ENCODE results near the gene CYTIP. TPM values are rescaled to one million over a fixed set of nuclear protein-coding genes. Genes with fewer than 3 reads are reported as not detected.

CYTIP gene
- total and polyA plus RNA-seq, 4 donors = 1.6 to 5.5 (median 2.1) TPM

DNA sequence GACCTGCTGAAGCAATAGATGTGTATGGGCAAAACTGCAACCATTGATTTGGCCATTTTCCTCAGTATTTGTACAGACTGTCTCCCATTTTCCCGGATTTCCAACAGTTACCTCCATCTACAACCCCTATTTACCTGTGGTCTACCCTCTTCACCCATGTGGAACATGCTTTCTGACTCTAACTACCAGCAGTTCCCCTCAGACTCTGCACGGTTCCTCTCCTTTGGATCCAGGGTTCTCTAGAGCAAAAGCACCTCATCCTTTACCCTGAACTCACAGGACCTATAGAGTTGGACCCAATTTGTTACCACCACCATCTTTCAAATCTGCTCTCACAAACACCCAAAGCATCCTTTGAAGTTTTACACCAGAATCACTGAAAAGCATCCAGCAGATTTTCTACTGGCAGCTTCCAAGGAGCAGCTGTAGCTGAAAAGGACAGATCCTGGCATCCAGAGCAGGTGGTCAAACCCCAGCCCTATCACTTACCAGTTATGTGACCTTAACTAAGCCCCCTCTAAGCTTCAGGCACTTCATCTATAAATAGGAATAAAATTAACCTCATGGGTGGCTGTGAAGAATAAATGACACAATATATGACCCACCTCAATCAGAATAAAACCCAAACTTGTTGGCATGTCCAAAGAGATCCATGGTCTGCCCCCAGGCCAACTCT, 15.3 kb downstream of the CYTIP start:
- no peaks in the 10 kb centered on the region for H3K4me1 ChIP-seq (ENCODE audit: control insufficient read depth in 4 of 4, insufficient read depth in 4 of 4, low read length in 3 of 4)
- 73% methylated on average over 2 of the region's 2 CpGs for WGBS
- TF ChIP-seq, protein P1, sequence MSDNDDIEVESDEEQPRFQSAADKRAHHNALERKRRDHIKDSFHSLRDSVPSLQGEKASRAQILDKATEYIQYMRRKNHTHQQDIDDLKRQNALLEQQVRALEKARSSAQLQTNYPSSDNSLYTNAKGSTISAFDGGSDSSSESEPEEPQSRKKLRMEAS (IDR thresholded peaks at IDR 0.05) = no peak
- TF ChIP-seq YY1 (IDR thresholded peaks at IDR 0.05) (no peak), HNF4G (IDR thresholded peaks at IDR 0.05) (no peak), FOXA2 (IDR thresholded peaks at IDR 0.05) (no peak), NR2F2 (IDR thresholded peaks at IDR 0.05) (no peak)
- no peak overlapping the region for H3K27ac ChIP-seq (ENCODE audit: low read depth in 1 of 2, low read length in 2 of 2)
- H3K4me3 ChIP-seq (ENCODE audit: low read depth in 1 of 3, low read length in 3 of 3) = no peak overlapping the region
- DNase-seq (ENCODE audit: low spot score) = no peak
- no peaks in the 10 kb centered on the region for H3K36me3 ChIP-seq (ENCODE audit: control insufficient read depth in 4 of 4, insufficient read depth in 3 of 4, low read depth in 1 of 4, low read length in 3 of 4)
- no peaks in the 10 kb centered on the region for H3K27me3 ChIP-seq (ENCODE audit: control insufficient read depth in 4 of 4, insufficient read depth in 4 of 4, low read length in 3 of 4)
- no peak overlapping the region for H3K9ac ChIP-seq (ENCODE audit: low read depth in 1 of 2, low read length in 2 of 2)
- H3K9me3 ChIP-seq (ENCODE audit: control insufficient read depth in 4 of 4, low read length in 3 of 4) = peaks cover 0 to 8% (median 4%) of the 10 kb centered on the region in 4 donors

DNA sequence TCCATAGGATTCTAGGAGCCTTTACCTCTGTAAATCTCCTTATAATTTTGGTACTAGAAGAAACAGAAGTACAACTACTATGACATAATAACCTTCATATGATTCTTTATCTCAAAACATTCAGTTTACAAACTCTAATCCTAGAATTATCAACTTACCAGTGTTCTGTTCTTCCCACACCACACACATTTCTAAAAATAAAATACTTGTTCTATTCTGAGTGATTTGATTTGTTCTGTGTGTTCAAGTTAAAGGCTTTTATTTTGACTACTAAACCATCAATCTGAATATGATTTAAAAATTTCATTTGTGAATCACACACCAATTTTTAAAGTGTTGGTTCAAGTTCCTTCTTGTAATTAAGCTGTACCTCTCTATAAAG, 16.0 kb downstream of the CYTIP start:
- Histone ChIP-seq H3K9me3 (ENCODE audit: control insufficient read depth in 4 of 4, low read length in 3 of 4) (peaks cover 0 to 8% (median 4%) of the 10 kb centered on the region in 4 donors), H3K27me3 (ENCODE audit: control insufficient read depth in 4 of 4, insufficient read depth in 4 of 4, low read length in 3 of 4) (no peaks in the 10 kb centered on the region), H3K9ac (ENCODE audit: low read depth in 1 of 2, low read length in 2 of 2) (no peak overlapping the region), H3K4me3 (ENCODE audit: low read depth in 1 of 3, low read length in 3 of 3) (no peak overlapping the region), H3K27ac (ENCODE audit: low read depth in 1 of 2, low read length in 2 of 2) (no peak overlapping the region), H3K36me3 (ENCODE audit: control insufficient read depth in 4 of 4, insufficient read depth in 3 of 4, low read depth in 1 of 4, low read length in 3 of 4) (no peaks in the 10 kb centered on the region), H3K4me1 (ENCODE audit: control insufficient read depth in 4 of 4, insufficient read depth in 4 of 4, low read length in 3 of 4) (no peaks in the 10 kb centered on the region)
- DNase-seq (ENCODE audit: low spot score) = no peak
- no peak for TF ChIP-seq RAD21 (IDR thresholded peaks at IDR 0.05)
- TF ChIP-seq NR2F2 (IDR thresholded peaks at IDR 0.05) = no peak
- no peak for TF ChIP-seq GABPA (IDR thresholded peaks at IDR 0.05 in 1 of 2, conservative IDR thresholded peaks at IDR 0.05 in 1 of 2)
- TF ChIP-seq, protein P2, sequence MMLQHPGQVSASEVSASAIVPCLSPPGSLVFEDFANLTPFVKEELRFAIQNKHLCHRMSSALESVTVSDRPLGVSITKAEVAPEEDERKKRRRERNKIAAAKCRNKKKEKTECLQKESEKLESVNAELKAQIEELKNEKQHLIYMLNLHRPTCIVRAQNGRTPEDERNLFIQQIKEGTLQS (IDR thresholded peaks at IDR 0.05) = no peak
- no peak for TF ChIP-seq EGR1 (IDR thresholded peaks at IDR 0.05; ENCODE audit: low read depth in 2 of 2)
- TF ChIP-seq RXRA (IDR thresholded peaks at IDR 0.05) = no peak
- TF ChIP-seq, protein P3, sequence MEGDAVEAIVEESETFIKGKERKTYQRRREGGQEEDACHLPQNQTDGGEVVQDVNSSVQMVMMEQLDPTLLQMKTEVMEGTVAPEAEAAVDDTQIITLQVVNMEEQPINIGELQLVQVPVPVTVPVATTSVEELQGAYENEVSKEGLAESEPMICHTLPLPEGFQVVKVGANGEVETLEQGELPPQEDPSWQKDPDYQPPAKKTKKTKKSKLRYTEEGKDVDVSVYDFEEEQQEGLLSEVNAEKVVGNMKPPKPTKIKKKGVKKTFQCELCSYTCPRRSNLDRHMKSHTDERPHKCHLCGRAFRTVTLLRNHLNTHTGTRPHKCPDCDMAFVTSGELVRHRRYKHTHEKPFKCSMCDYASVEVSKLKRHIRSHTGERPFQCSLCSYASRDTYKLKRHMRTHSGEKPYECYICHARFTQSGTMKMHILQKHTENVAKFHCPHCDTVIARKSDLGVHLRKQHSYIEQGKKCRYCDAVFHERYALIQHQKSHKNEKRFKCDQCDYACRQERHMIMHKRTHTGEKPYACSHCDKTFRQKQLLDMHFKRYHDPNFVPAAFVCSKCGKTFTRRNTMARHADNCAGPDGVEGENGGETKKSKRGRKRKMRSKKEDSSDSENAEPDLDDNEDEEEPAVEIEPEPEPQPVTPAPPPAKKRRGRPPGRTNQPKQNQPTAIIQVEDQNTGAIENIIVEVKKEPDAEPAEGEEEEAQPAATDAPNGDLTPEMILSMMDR (IDR thresholded peaks at IDR 0.05; ENCODE audit: low read depth, low read length, missing input control) = no peak
- no peak for TF ChIP-seq TAF1 (conservative IDR thresholded peaks at IDR 0.05)
- TF ChIP-seq YY1 (IDR thresholded peaks at IDR 0.05) = no peak
- TF ChIP-seq, protein P1 (IDR thresholded peaks at IDR 0.05) = no peak
- no peak for TF ChIP-seq FOXA1 (IDR thresholded peaks at IDR 0.05)
- TF ChIP-seq, protein P4, sequence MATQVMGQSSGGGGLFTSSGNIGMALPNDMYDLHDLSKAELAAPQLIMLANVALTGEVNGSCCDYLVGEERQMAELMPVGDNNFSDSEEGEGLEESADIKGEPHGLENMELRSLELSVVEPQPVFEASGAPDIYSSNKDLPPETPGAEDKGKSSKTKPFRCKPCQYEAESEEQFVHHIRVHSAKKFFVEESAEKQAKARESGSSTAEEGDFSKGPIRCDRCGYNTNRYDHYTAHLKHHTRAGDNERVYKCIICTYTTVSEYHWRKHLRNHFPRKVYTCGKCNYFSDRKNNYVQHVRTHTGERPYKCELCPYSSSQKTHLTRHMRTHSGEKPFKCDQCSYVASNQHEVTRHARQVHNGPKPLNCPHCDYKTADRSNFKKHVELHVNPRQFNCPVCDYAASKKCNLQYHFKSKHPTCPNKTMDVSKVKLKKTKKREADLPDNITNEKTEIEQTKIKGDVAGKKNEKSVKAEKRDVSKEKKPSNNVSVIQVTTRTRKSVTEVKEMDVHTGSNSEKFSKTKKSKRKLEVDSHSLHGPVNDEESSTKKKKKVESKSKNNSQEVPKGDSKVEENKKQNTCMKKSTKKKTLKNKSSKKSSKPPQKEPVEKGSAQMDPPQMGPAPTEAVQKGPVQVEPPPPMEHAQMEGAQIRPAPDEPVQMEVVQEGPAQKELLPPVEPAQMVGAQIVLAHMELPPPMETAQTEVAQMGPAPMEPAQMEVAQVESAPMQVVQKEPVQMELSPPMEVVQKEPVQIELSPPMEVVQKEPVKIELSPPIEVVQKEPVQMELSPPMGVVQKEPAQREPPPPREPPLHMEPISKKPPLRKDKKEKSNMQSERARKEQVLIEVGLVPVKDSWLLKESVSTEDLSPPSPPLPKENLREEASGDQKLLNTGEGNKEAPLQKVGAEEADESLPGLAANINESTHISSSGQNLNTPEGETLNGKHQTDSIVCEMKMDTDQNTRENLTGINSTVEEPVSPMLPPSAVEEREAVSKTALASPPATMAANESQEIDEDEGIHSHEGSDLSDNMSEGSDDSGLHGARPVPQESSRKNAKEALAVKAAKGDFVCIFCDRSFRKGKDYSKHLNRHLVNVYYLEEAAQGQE (IDR thresholded peaks at IDR 0.05) = no peak
- no peak for TF ChIP-seq SP1 (IDR thresholded peaks at IDR 0.05)

All from liver (tissue), 9 donors.